ENCODE data around the gene CAPZB.
A peak's percentile ranks its signal among the peaks of the same experiment; 100 is the strongest.
"Not testable (repeated sequence)": the region's sequence is repeated elsewhere in the genome, so short reads cannot be mapped to it uniquely, and the experiment has no call there.

Gene CAPZB

DNA sequence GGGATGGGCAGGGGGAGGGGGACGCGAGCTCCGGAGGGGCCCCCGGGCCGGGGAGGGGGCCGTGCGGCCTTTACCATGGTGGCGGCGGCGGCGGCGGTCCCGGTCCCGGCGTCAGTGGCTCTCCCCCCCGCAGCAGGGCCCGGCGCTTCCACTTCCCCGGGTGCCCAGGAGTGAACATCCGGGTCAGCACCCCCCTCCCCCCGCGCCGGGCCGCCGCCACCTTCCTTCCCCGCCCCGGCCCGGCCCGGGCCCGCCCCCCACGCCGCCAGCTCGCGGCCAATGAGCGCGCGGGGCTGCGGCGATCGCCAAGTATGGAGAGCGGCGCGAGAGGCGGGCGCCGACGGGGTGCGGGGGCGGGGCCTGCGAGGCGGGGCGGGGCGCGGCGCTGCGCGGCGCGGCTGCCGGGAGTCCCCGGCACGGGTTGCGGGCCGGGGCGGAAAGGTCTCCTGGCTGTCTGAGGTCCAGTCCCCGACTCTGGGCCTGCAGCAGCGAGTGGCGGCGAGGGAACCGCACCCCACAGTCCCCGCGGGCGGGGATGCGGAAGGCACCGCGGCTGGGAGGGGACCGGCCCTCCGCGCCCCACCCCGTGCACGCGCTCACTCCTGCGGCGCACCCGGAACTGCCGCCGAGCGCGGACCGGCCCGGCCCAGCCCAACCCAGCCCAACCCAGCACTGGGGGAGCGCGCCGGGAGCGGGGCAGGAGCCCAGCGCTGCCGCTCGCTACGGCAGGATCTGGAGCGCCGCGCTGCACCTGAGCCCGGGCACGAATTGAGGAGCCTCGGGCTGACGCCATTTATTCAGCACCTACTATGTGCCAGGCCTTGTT, at the start of gene CAPZB:
Gene CAPZB (minus strand): TSS at position 178 of the 826 bp plus-strand sequence. CDS start 101 bp downstream, at position 77.
- DNase-seq, result peak; percentile 46 to 96 (median 89)

DNA sequence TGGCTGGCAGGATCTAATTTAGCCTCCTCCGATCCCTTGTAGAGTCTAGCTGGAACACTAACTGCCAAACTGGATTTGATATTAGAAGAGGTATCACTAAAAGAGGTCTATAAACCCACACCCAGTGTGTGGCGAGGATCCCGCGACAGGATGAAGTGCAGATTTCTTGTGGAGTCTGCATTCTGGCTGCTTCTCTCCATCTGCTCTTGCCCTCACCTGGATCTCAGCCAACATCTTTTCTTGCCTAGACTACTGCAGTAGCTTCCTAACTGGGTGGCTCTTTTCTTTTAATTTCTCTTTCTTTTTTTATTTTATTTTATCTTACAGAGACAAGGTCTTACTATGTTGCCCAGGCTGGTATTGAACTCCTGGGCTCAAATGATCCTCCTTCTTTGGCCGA, 48.9 kb upstream of the CAPZB start:
- no peak for DNase-seq

DNA sequence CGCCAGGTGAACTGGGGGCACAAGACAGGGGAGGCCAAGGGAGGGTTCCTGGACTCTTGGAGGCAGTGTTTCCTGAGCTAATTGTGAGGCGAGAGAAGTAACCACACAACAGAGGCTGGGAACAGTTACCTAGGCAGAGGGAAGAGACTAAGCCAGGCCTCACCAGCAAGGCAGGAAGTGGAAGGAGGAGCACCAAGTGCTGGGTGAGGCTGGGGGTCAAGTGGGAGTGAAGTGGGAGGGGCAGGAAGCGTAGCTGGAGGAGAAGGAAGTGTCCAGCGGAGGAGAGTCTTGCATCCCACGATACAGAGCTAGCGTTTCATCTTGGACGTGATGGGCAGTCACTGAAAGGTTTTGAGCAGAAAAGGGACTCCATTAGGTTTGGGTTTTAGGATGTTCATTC, 48.3 kb upstream of the CAPZB start:
- peak in 1 of 58 donors; percentile 2 for DNase-seq

DNA sequence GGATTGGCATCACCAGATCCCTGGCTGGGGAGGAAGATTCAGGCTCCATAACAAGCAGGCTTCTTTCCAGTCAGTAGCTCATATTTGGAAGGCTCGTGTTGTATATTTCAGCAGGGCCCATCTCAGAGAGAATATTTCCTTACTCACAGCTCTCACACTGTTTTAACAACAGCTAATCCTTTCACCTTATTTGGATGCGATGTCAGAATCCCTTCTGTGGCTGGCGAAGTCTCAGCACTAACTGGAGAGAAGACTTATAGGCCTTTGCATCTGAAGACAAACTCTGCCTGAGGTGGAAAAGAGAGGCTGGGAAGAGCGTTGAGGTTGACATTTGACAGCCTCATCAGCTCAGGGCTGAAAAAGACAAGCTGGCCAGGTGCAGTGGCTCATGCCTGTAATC, 47.2 kb upstream of the CAPZB start:
- DNase-seq, result no peak

DNA sequence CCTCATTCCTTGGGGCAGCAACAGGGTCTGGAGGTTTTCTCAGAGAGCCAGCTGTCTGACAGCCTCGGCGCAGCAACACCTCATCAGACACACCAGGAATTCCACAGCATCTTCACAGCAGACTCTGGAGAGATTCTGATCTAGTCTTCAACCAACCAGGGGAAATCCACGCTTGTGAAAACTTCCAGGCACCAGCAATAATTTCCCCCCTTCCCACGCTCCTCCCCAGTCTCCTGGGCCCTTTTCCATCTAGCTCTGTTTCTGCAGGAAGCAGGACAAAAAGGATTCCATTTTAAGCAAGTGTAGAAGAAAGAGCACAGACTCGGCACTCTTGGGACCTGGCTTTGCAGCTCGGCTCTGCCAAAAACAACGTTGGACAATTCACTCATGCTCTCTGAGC, 44.3 kb upstream of the CAPZB start:
- peak in 1 of 58 donors; percentile 2 for DNase-seq

DNA sequence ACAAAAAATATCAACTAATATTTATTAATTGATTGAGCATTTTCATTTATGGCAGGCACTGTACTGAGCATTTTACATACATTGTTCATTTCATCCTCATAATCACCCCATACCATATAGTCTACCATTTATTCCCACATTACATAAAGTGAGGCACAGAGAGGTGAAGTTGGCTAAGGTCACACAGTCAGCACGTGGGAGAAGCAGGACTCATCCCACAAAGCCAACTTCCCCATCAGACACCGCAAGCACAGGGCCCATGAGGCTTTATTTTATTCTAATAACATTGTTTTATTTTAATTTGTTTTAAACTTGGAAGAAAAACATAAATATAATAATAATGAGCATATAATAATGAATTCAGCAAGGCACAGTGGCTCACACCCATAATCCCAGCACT, 43.1 kb upstream of the CAPZB start:
- no peak for DNase-seq

DNA sequence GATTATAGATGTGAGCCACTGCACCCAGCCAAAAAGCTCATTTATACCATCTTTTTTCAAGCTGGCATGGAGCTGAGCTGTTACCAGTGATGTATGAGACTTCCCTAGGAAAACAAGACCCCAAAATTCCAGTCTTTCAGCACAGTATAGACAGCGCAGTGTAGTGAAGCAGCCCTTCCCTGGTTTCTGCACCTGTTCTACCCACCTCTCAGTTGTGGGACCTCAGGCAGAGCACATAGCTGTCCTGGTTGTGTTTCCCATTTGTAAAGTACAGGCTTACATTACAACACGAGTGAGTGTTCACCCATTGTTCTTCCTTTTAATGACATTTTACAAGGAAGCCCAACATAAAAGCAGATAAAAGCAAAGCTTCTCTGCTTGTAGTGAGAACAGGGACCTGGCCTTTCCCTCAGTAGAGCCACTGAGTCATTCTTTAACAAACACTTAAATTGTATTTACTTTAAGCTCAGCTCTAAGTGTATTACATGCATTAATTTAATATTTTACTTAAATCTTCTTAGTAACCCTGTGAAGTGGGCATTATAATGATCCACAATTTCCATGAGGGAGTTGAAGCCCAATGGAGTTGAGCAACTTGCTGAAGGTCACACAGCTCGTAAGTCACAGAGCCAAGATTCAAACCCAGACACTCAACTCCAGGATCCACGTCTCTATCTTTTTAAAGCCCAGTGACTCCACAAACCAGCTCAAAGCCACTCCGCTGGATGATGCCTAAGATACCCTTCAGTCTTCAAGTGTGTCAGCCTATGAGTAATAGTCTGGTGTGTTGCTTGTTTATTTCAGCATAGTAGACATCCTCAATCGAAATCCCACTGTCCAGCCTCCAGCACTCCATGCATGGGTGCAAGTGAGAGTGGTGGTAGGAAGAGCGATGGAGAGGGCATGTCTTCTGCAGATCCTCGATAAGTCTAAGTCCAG, 40.5 kb upstream of the CAPZB start:
- DNase-seq, result no peak

DNA sequence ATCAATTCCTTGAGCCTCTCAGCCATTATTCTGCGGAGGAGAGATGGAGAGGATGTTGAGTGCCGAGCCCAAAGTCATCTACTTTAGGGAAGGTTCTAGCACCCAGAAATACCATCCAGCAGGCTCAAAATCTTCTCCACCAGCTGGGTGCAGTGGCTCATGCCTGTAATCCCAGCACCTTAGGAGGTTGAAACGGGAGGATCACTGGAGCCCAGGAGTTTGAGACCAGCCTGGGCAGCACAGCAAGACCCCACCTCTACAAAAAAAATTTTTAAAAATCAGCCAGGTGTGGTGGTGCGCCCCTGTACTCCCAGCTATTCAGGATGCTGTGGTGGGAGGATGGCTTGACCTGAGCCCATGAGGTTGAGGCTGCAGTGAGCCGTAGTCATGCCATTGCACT, 39.5 kb upstream of the CAPZB start:
- DNase-seq, result no peak

DNA sequence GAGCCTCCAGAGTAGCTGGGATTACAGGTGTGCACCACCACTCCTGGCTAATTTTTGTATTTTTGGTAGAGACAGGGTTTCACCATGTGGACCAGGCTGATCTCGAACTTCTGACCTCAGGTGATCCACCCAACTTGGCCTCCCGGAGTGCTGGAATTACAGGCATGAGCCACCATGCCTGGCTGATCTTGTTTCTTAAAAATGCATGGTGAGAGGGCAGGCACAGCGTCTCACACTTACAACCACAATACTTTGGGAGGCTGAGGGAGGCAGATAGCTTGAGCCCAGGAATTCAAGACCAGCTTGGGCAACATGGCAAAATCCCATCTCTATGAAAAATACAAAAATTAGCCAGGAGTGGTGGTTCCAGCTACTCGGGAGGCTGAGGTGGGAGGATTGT, 37.2 kb upstream of the CAPZB start:
- not testable (repeated sequence) for DNase-seq

DNA sequence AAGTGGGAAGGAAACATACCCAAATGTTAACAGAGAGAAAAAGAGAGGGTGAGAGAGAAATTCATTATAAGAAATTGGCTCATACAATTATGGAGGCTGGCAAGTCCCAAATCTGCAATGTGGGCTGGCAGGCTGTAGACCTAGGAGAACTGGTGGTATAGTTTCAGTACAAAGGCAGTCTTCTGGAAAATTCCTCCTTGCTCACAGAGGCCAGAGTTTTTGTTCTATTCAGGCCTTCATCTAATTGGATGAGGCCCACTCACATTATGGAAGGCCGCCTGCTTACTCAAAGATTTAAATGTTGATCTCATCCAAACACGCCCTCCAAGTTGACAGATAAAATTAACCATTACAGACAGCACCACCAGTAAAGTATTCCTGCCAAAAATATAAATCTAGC, 36.1 kb upstream of the CAPZB start:
- no peak for DNase-seq

DNA sequence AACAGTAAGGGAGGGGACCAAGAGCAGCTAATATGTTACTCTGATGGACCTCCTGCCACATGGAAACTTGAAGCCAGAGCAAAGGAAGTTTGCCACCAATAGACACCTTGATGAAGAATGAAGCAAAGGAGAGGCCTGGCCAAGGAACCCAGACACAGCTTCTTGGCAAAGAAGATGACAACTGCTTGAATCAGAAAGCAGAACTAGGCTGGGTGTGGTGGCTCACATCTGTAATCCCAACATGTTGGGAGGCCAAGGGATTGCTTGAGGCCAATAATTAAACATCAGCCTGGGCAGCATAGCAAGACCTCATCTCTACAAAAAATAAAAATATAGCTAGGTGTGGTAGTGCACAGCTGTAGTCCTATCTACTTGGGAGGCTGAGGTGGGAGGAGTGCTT, 31.7 kb upstream of the CAPZB start:
- no peak for DNase-seq

DNA sequence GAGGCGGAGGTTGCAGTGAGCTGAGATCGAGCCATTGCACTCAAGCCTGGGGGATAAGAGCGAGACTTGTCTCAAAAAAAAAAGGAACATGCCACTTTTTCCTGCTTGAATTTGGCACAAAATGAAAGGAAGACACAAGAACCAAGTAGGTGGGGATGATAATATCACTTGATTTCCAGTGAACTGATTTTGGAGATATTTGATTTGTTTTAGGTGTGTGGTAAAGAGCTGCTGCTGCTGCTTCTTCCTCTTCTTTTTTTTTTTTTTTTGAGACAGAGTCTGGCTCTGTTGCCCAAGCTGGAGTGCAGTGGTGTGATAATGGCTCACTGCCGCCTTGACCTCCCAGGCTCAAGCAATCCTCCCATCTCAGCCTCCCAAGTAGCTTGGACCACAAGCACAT, 29.9 kb upstream of the CAPZB start:
- DNase-seq, result no peak

DNA sequence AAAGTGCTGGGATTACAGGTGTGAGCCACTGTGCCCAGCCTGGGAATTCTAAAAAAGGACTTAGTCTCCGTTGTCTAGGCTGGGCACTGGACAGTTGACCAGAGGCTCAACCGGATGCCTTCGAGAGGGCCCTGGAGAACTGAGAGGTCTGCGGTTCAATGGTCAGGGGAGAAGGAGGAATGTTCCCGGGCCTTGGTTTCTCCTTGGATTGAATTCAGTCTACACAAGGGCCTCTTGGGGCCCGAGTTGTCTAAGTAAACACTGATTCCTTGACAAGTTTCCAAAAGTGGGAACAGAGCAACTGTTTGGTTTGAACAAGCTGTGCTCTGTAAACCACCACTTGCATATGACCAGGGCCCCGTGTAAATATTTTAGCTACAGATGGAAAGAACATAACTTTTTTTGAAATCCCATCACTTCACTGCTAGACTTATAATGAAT, 29.1 kb upstream of the CAPZB start:
- no peak for DNase-seq

DNA sequence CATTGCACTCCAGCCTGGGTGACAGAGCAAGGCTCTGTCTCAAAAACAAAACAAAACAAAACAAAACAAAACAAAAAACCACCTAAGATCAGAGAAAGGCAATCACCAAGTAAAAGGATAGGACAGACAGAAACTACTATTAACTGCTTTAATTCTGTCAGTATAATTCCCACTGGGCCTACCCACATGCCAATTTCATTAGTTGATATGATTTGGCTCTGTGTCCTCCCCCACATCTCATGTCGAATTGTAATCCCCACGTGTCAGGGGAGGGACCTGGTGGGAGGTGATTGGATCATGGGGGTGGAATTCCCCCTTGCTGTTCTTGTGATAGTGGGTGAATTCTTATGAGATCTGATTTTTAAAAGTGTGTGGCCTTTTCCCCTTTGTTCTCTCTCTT, 27.2 kb upstream of the CAPZB start:
- peak in 1 of 58 donors; percentile 16 for DNase-seq

DNA sequence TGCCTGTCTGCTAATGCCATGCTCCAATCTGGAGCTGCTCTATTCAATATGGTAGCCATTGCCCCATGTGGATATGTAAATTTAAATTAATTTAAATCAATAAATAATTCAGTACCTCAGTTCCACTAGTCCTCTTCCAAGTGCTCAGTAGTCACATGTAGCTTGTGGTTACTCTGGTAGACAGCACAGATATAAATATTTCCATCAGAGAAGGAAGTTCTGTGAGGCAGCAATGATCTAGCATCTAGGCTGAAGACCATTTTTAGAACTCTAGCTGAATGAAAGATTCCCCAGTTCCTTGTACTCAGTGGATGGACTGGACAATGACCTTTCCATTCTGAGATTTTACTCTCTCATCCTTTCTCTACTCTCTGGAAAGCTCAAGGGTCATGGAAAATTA, 25.8 kb upstream of the CAPZB start:
- no peak for DNase-seq

DNA sequence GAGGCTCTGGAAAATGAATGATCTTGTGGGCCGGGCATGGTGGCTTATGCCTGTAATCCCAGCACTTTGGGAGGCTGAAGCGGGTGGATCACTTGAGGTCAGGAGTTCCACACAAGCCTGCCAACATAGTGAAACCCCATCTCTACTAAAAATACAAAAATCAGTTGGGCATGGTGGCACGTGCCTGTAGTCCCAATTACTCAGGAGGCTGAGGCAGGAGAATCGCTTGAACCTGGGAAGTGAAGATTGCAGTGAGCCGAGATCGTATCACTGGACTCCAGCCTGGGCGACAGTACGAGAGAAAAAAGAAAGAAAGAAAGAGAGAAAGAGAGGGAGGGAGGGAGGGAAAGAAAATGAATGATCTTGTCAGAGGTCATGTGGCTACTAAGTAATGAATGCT, 24.3 kb upstream of the CAPZB start:
- not testable (repeated sequence) for DNase-seq

DNA sequence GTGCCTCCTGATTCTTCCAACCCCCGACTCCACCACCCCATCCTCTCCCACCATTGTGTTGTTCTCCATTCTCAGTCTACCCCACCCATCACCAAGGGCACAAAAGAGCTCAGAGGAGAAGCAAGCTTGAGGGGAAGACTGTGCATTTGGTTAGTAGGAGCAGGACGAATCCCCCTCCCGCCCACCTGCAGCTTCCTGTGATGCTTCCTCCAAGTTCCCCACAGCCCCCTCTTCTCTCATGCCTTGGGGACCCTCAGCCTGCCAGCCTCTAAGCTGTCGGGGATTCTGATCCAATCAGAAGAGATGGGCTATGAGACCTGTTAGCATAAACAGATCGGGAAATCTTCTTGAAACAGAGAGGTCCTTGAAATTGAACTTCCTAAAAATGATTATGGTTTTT, 22.2 kb upstream of the CAPZB start:
- DNase-seq, result no peak

DNA sequence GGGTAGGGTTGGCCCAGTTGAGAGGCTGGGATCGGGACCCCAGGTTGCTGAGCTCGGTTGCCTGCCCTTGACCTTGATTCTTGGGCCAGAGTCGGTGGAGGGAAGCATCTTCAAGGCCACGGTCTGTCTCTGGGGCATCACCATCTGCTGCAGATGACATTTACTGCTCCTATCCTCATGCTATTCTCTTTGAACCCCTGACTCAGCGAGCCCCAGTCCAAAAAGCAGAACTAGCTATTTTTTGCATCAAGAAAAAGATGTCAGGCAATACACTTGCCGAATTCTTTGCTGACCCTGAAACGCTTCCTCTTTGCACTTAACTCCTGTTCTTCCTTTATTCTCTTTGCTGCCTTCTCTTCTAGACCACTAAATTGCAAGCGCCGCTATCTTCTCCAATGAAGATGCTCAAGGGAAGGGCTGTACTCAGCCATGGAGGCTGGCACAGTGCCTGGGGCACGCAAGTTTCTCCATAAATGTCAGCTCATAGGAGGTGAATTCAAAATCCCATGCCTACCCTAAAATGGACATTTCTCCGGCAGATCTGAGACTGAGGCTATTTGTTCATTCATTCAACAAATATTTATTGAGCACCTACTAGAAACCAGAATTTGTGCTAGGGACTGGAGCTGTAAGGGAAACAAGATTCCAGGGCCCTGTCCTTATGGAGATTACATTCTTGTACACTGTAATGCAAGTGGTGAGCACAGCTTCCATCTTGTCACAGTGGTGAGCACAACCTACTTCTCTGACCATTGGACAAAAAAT, 20.5 kb upstream of the CAPZB start:
- peak in 7 of 58 donors; percentile 7 to 34 (median 17) for DNase-seq

DNA sequence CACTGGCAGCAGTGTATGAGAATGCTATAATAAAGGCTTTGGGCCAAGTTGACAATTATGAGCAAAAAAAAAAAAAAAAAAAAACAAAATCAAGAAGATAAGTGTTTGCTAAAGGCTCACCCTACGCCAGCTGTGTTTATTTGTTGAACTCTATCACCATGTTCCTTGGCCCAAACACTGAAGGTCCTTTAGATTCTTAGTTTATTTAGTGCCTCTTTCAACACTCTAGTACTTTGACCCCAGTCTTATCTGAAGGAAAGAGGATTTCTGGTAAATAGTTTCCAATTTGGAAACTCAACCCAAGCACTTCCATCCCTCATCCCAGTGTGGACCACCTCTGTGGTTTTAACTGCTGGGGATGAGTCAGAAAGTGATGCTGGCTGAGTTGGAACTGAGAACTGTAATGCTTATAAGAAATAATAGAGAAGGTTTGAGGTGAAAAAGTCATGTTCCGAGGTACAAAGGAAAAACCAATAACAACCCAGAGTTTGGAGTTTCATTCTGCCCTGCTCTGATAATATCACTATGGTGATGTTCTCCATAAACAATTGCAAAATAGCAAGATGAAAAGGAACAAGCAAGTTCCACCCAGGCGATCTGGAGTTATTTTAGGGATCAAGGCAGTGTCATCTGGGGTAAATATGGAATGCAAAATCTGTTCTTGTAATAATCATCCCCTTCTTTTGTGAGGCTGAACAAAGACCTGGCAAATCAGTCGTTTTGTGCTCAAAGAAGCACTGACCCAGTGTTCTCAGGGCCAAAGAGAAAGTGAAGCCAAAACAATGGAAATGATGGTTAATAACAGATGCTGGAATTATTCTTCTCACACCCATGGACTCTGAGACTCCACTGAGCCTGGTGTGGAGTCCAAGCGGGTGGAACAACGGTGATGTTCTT, 19.7 kb upstream of the CAPZB start:
- DNase-seq, result no peak

DNA sequence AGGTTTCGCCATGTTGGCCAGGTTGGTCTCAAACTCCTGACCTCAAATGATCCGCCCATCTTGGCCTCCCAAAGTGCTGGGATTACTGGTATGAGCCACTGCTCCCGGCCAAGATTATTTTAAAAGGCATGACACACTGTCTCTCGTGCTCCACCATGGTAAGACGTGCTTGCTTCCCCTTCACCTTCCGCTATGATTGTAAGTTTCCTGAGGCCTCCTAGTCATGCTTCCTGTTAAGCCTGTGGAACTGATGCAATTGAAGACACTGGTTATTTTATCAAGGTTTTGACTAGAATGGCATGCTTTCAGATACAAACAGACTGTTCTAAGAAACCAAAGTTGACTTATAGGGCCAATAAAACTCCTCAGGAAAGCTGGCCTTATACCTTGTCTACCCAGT, 16.9 kb upstream of the CAPZB start:
- not testable (repeated sequence) for DNase-seq

All from anterior cingulate cortex (tissue), 58 donors.